H9 (cell line): ENCODE measurements around the gene NPHP1. TPM values are rescaled to one million over a fixed set of nuclear protein-coding genes. Genes with fewer than 3 reads are reported as not detected.

Experiments
- DNase-seq: peaks from one replicate; pipeline ENCODE4 v3.0.0-alpha.2; 2017
- H2AFZ ChIP-seq: one replicate; pipeline ENCODE4 v1.6.1; 2013; ENCODE audit warnings: mild to moderate bottlenecking, low read length, control low read depth, moderate library complexity
- H2AK5ac ChIP-seq: 2 replicates; pipeline ENCODE4 v1.6.1; 2013; ENCODE audit warnings: low read length, control low read depth, mixed read lengths; ENCODE audit not compliant: insufficient read length
- H2BK120ac ChIP-seq: one replicate; pipeline ENCODE4 v1.6.1; 2013; ENCODE audit warnings: low read depth, mild to moderate bottlenecking, low read length, control low read depth, inconsistent platforms; ENCODE audit not compliant: poor library complexity, severe bottlenecking
- H2BK12ac ChIP-seq: 2 replicates; pipeline ENCODE4 v1.6.1; 2013; ENCODE audit warnings: low read length, control low read depth, mixed read lengths, low read depth; ENCODE audit not compliant: insufficient read length
- H2BK15ac ChIP-seq: 2 replicates; pipeline ENCODE4 v1.6.1; 2013; ENCODE audit warnings: low read depth, low read length, control low read depth
- H2BK20ac ChIP-seq: one replicate; pipeline ENCODE4 v1.6.1; 2013; ENCODE audit warnings: low read depth, mild to moderate bottlenecking, low read length, control low read depth, inconsistent platforms; ENCODE audit not compliant: poor library complexity, severe bottlenecking
- H2BK5ac ChIP-seq: 2 replicates; pipeline ENCODE4 v1.6.1; 2013; ENCODE audit warnings: low read length, control low read depth, mixed read lengths; ENCODE audit not compliant: insufficient read length
- H3K14ac ChIP-seq: 2 replicates; pipeline ENCODE4 v1.6.1; 2013; ENCODE audit warnings: low read length, control low read depth; ENCODE audit not compliant: insufficient read depth
- H3K18ac ChIP-seq: 2 replicates; pipeline ENCODE4 v1.6.1; 2013; ENCODE audit warnings: low read depth, mild to moderate bottlenecking, mixed read lengths, low read length, control low read depth; ENCODE audit not compliant: insufficient read length
- H3K23ac ChIP-seq: 2 replicates; pipeline ENCODE4 v1.6.1; 2013; ENCODE audit warnings: low read length, control low read depth, mixed read lengths, low read depth; ENCODE audit not compliant: insufficient read length
- H3K23me2 ChIP-seq: 2 replicates; pipeline ENCODE4 v1.6.1; 2013; ENCODE audit warnings: low read depth, mild to moderate bottlenecking, mixed read lengths, low read length, control low read depth; ENCODE audit not compliant: insufficient read length, poor library complexity, severe bottlenecking
- H3K27ac ChIP-seq: 2 replicates; pipeline ENCODE4 v1.5.1; 2013; ENCODE audit warnings: low read length, control low read depth, mixed read lengths, low read depth; ENCODE audit not compliant: insufficient read length
- H3K27me3 ChIP-seq: 2 replicates; pipeline ENCODE4 v1.6.1; 2013; ENCODE audit warnings: low read length, control low read depth, inconsistent platforms; ENCODE audit not compliant: insufficient read depth
- H3K4ac ChIP-seq: 2 replicates; pipeline ENCODE4 v1.6.1; 2013; ENCODE audit warnings: low read depth, mild to moderate bottlenecking, control low read depth, inconsistent platforms, low read length, moderate library complexity
- H3K4me1 ChIP-seq: 2 replicates; pipeline ENCODE4 v1.6.1; 2013; ENCODE audit warnings: low read length, control low read depth, inconsistent platforms; ENCODE audit not compliant: insufficient read depth
- H3K4me2 ChIP-seq: 2 replicates; pipeline ENCODE4 v1.6.1; 2013; ENCODE audit warnings: low read length, control low read depth, mixed read lengths; ENCODE audit not compliant: insufficient read length, insufficient read depth
- H3K56ac ChIP-seq: 2 replicates; pipeline ENCODE4 v1.6.1; 2013; ENCODE audit warnings: low read depth, mild to moderate bottlenecking, mixed read lengths, low read length, control low read depth; ENCODE audit not compliant: insufficient read length
- H3K79me1 ChIP-seq: 2 replicates; pipeline ENCODE4 v1.6.1; 2013; ENCODE audit warnings: low read depth, mild to moderate bottlenecking, moderate library complexity, low read length, control low read depth, inconsistent platforms; ENCODE audit not compliant: insufficient read depth, poor library complexity, severe bottlenecking
- H3K79me2 ChIP-seq: 2 replicates; pipeline ENCODE4 v1.6.1; 2013; ENCODE audit warnings: low read length, control low read depth, inconsistent platforms; ENCODE audit not compliant: insufficient read depth
- H3K9ac ChIP-seq: 2 replicates; pipeline ENCODE4 v1.6.1; 2013; ENCODE audit warnings: low read length, control low read depth, mixed read lengths; ENCODE audit not compliant: insufficient read length; ENCODE audit errors: extremely low read depth
- H3K9me3 ChIP-seq: one replicate; pipeline ENCODE4 v1.6.1; 2013; ENCODE audit warnings: low read depth, low read length, inconsistent platforms; ENCODE audit not compliant: control insufficient read depth
- H3T11ph ChIP-seq: one replicate; pipeline ENCODE4 v1.6.1; 2013; ENCODE audit warnings: mild to moderate bottlenecking, low read length, control low read depth, inconsistent platforms
- H4K20me1 ChIP-seq: one replicate; pipeline ENCODE4 v1.6.1; 2013; ENCODE audit not compliant: control insufficient read depth, insufficient read length, insufficient read depth
- H4K5ac ChIP-seq: 2 replicates; pipeline ENCODE4 v1.6.1; 2013; ENCODE audit warnings: low read depth, mild to moderate bottlenecking, mixed read lengths, low read length, control low read depth; ENCODE audit not compliant: insufficient read length
- H4K8ac ChIP-seq: replicated peaks from 2 replicates; pipeline ENCODE4 v1.6.1; 2013; ENCODE audit warnings: low read length, control low read depth, mixed read lengths, low read depth; ENCODE audit not compliant: insufficient read length
- H4K91ac ChIP-seq: 2 replicates; pipeline ENCODE4 v1.6.1; 2013; ENCODE audit warnings: low read depth, mild to moderate bottlenecking, moderate library complexity, mixed read lengths, low read length, control low read depth; ENCODE audit not compliant: insufficient read length
- H3K27ac Mint-ChIP-seq, 3 experiments: 2 replicates in 2 of 3; 3 replicates in 1 of 3; pipeline ENCODE4 v1.8.0; 2020 to 2021; ENCODE audit warnings: mixed read lengths in 3 of 3, mild to moderate bottlenecking in 1 of 3, moderate library complexity in 1 of 3
- H3K27me3 Mint-ChIP-seq: 2 replicates; pipeline ENCODE4 v1.8.0; 2021; ENCODE audit warnings: low read depth, mild to moderate bottlenecking, moderate library complexity, mixed read lengths
- H3K36me3 Mint-ChIP-seq, 3 experiments: 2 replicates in 2 of 3; 3 replicates in 1 of 3; pipeline ENCODE4 v1.8.0; 2020 to 2021; ENCODE audit warnings: low read depth in 3 of 3, mixed read lengths in 3 of 3; ENCODE audit not compliant: insufficient read depth in 1 of 3
- H3K4me1 Mint-ChIP-seq, 2 experiments: 2 replicates each; pipeline ENCODE4 v1.8.0; 2020; ENCODE audit warnings: mixed read lengths in 2 of 2
- H3K4me3 Mint-ChIP-seq, 2 experiments: 2 replicates in 1 of 2; 3 replicates in 1 of 2; pipeline ENCODE4 v1.8.0; 2020 to 2021; ENCODE audit warnings: mild to moderate bottlenecking in 2 of 2, mixed read lengths in 2 of 2, moderate library complexity in 1 of 2
- H3K9me3 Mint-ChIP-seq, 2 experiments: 2 replicates in 1 of 2; 3 replicates in 1 of 2; pipeline ENCODE4 v1.8.0; 2020; ENCODE audit warnings: mild to moderate bottlenecking in 2 of 2, mixed read lengths in 2 of 2, moderate library complexity in 1 of 2
- WGBS: extraction: QIAGEN DNeasy Blood & Tissue Kit; methylation state at CpG from one replicate; pipeline ENCODE4 v1.1.7; 2013; ENCODE audit warnings: missing lambda C conversion rate, low lambda C conversion rate, mixed read lengths; ENCODE audit not compliant: insufficient read length; ENCODE audit errors: extremely low coverage; 5-methylcytosine and 5-hydroxymethylcytosine counted together
- total RNA-seq: library from RNA; stranded (reverse); gene quantifications from 2 replicates; pipeline ENCODE4 v1.2.1, GENCODE V29; 2021
- TF ChIP-seq, protein P1 (sequence below): fragments of 200-600 bp; sonication (generic); conservative IDR thresholded peaks from 3 replicates; pipeline ENCODE4 v1.8.0; 2021; ENCODE audit warnings: antibody characterized with exemption, mild to moderate bottlenecking

The NPHP1 gene
- total RNA-seq, 1 experiment from 2014 or later, result 2.1 TPM

DNA sequence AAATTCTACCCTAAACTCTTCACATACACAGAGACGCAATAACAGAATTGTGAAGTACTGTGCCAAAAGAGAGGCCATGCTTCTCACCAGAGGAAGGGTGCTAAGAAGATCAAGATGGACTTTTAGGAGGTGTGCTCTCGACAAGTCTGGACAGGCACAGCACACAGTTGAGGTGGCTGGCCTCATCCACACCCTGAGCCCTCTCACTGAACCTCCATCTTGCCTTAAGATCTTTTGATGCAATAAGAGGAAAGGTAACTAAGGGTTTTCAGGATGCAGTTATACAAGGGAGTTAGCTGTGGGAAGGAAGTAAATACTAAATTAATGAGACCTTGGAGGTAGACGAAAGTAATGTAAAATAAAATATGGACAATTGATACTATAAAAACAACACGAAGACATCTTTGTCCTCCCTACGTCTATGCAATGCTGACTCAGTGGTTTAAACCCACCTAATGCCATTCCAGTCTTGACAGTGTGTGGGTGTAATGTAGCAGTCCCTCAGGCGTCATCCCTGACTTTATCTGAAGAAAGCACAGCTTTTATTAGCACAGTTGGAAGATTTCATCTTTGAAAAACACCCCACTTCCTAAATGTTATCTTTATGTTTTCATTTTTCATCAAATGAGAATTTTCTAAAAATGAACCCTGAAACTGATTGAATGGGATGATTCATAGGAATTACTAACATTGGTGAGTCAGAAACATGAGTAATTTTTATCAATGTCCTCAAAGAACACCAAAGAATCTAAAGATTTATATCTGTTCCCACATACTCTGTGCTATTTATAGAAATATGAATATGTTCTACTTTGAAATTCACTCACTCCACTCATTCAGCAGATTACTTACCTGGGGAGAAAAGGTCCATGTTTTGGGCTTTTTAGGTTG lies 55.2 kb downstream of the NPHP1 start:
- Histone ChIP-seq H2BK15ac (no peak overlapping the region), H2BK5ac (no peak overlapping the region), H3K9me3 (no peaks in the 10 kb centered on the region), H3K27me3 (no peaks in the 10 kb centered on the region), H2BK12ac (no peak overlapping the region), H4K8ac (no peak overlapping the region), H2BK20ac (no peak overlapping the region), H3K4me2 (no peak overlapping the region), H2AK5ac (no peak overlapping the region), H4K20me1 (no peaks in the 10 kb centered on the region), H3K23me2 (no peaks in the 10 kb centered on the region), H3K4ac (no peak overlapping the region), H3K9ac (no peak overlapping the region), H3K4me1 (no peaks in the 10 kb centered on the region), H3T11ph (no peak overlapping the region), H3K79me1 (no peaks in the 10 kb centered on the region), H2AFZ (no peak overlapping the region), H4K91ac (no peak overlapping the region), H3K14ac (no peak overlapping the region), H4K5ac (no peak overlapping the region), H3K56ac (no peak overlapping the region), H2BK120ac (no peak overlapping the region), H3K18ac (no peak overlapping the region), H3K23ac (no peak overlapping the region), H3K27ac (no peak overlapping the region), H3K79me2 (no peaks in the 10 kb centered on the region)
- H3K36me3 Mint-ChIP-seq, result peaks cover 8 to 20% (median 13%) of the 10 kb centered on the region in 3 experiments
- H3K27ac Mint-ChIP-seq, result 0 out of 7 replicates have a peak overlapping the region, but pooled peaks of 1 of the 3 experiments have one; percentile 13
- H3K4me1 Mint-ChIP-seq, result no peaks in the 10 kb centered on the region
- H3K9me3 Mint-ChIP-seq, result peaks cover 21 to 26% of the 10 kb centered on the region in 2 experiments
- DNase-seq, result no peak
- peaks cover 4% of the 10 kb centered on the region; the same call in 1 of the 2 replicates for H3K27me3 Mint-ChIP-seq
- TF ChIP-seq, protein P1, sequence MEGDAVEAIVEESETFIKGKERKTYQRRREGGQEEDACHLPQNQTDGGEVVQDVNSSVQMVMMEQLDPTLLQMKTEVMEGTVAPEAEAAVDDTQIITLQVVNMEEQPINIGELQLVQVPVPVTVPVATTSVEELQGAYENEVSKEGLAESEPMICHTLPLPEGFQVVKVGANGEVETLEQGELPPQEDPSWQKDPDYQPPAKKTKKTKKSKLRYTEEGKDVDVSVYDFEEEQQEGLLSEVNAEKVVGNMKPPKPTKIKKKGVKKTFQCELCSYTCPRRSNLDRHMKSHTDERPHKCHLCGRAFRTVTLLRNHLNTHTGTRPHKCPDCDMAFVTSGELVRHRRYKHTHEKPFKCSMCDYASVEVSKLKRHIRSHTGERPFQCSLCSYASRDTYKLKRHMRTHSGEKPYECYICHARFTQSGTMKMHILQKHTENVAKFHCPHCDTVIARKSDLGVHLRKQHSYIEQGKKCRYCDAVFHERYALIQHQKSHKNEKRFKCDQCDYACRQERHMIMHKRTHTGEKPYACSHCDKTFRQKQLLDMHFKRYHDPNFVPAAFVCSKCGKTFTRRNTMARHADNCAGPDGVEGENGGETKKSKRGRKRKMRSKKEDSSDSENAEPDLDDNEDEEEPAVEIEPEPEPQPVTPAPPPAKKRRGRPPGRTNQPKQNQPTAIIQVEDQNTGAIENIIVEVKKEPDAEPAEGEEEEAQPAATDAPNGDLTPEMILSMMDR, result no peak
- H3K4me3 Mint-ChIP-seq, result no peak overlapping the region
- WGBS, result no CpG with 5 or more reads among the region's 6 CpGs
